Fibroblast of mammary gland (primary cell): ENCODE measurements around the gene ZNF346.

Experiments
- DNase-seq: peaks from one replicate; pipeline ENCODE4 v3.0.0-alpha.2; 2010; ENCODE audit warnings: low read depth
- H3K4me3 ChIP-seq: 2 replicates; pipeline ENCODE4 v1.5.1; 2011; ENCODE audit warnings: low read depth, mild to moderate bottlenecking, low read length, moderate library complexity; ENCODE audit not compliant: control insufficient read depth
- TF ChIP-seq, protein P1 (sequence below): conservative IDR thresholded peaks from 2 replicates; pipeline ENCODE4 v1.5.1; 2011; ENCODE audit warnings: low read depth, low read length, inconsistent platforms; ENCODE audit not compliant: control insufficient read depth, insufficient read depth

The ZNF346 gene

DNA sequence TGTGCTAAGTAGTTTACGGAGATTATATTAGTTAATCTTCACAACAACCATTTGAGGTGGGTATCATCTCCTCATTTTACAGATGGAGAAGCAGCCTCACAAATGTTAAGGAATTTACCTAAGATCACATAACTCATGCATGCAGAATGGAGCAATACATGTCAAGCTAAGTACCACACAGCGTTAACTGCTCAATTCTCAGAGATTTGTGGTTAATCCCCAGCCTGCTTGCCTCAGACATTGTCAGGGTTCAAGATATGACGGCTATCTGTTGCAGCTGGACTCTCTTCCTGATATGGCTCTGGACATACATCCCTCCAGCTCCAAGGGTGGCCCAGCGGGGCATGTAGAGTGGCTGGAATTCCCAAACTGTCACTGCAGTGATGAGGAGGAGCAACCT is 7.3 kb upstream of the ZNF346 start:
- H3K4me3 ChIP-seq: no peak overlapping the region
- TF ChIP-seq, protein P1, sequence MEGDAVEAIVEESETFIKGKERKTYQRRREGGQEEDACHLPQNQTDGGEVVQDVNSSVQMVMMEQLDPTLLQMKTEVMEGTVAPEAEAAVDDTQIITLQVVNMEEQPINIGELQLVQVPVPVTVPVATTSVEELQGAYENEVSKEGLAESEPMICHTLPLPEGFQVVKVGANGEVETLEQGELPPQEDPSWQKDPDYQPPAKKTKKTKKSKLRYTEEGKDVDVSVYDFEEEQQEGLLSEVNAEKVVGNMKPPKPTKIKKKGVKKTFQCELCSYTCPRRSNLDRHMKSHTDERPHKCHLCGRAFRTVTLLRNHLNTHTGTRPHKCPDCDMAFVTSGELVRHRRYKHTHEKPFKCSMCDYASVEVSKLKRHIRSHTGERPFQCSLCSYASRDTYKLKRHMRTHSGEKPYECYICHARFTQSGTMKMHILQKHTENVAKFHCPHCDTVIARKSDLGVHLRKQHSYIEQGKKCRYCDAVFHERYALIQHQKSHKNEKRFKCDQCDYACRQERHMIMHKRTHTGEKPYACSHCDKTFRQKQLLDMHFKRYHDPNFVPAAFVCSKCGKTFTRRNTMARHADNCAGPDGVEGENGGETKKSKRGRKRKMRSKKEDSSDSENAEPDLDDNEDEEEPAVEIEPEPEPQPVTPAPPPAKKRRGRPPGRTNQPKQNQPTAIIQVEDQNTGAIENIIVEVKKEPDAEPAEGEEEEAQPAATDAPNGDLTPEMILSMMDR: no peak
- DNase-seq: no peak

- TF ChIP-seq, protein P1: no peak
- no peak overlapping the region for H3K4me3 ChIP-seq
- DNase-seq: no peak
Measured at GRCh38 chr5:177018341-177018740, 4.2 kb upstream of the ZNF346 start.

DNA sequence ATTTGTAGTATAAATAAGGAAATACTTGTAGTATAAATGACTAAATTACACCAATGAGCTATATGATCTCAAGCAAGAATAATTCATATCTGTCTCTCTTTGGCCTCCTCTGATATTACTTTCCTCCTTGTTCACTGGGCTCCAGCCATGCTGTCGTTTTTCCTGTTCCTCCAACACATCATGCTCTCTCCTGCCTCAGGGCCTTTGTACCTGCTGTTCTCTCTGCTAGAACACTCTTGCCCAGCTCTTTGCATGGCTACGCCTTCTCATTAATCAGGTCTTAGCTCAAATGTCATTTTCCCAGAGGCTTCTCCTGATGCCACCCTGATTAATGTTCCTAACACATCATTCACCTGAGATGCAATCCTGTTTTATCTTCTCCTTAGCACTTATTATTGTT is 2.5 kb upstream of the ZNF346 start:
- TF ChIP-seq, protein P1: no peak
- no peak overlapping the region for H3K4me3 ChIP-seq
- DNase-seq: no peak

- TF ChIP-seq, protein P1: no peak
- no peak for DNase-seq
- H3K4me3 ChIP-seq: peak overlapping the region; percentile 92
Measured at GRCh38 chr5:177023303-177023664, 788 bp downstream of the ZNF346 start.

DNA sequence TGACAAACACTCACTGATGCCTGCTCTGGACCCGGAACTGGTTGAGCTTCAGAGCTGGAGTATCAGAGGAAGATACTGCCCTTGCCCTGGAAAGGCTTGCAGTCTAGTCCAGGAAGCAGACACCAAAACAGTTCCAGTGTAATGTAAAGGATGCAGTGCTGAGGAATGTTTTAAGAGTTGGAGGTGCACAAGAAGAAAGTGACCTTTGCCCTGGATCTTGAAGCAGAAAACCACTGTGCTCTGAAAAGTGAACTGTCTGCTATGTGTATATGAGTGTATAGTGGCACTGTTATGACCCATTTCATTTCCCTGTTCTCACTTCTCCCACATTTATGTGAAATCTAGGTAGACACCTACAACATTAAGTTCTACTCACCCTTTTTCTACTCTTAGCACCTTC is 2.1 kb downstream of the ZNF346 start:
- DNase-seq: no peak
- TF ChIP-seq, protein P1: no peak
- no peak overlapping the region for H3K4me3 ChIP-seq

DNA sequence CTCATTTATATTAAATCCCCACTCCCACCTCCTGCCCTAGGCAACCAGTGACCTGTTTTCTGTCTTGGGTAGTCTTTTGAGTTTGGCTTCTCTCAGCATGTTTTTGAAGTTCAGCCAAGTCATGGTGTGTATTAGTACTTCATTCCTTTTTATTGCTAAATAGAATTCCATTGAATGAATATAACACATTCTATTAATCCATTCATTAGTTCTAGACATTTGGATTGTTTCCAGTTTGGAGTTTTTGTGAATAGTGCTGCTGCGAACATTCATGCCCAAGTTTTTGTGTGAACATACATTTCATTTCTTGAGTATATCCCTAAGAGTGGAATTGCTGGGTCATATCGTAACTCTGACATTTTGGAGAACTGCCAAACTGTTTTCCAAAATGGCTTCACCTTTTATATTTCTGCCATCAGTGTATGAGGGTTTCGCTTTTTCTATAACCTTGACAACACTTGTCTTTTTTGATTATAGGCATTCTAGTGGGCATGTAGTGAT is 2.7 kb downstream of the ZNF346 start:
- peak; percentile 30 for DNase-seq
- H3K4me3 ChIP-seq: no peak overlapping the region
- TF ChIP-seq, protein P1: no peak

- TF ChIP-seq, protein P1: no peak
- no peak overlapping the region for H3K4me3 ChIP-seq
- no peak for DNase-seq
Measured at GRCh38 chr5:177027665-177028064, 5.2 kb downstream of the ZNF346 start.
